Liver (tissue), 3 donors: ENCODE results near the gene MTMR2.

Experiments
- CTCF ChIP-seq: fragments of 150-350 bp; IDR thresholded peaks from 2 replicates; pipeline ENCODE4 v1.5.1; 2017; ENCODE audit warnings: improper control_type of control experiment, low read depth, low read length; ENCODE audit not compliant: missing input control
- GABPA ChIP-seq, 2 donors: IDR thresholded peaks in 1 of 2; conservative IDR thresholded peaks in 1 of 2; 2 replicates each; pipeline ENCODE4 v1.6.1; 2016; ENCODE audit warnings: antibody characterized with exemption in 2 of 2, mild to moderate bottlenecking in 1 of 2, moderate library complexity in 1 of 2
- RAD21 ChIP-seq, 2 donors: IDR thresholded peaks; 2 replicates each; pipeline ENCODE4 v1.6.1; 2016; ENCODE audit warnings: antibody characterized with exemption in 2 of 2, mild to moderate bottlenecking in 2 of 2
- TAF1 ChIP-seq: conservative IDR thresholded peaks from 2 replicates; pipeline ENCODE4 v1.6.1; 2016; ENCODE audit warnings: antibody characterized with exemption, mild to moderate bottlenecking
- donor health status: healthy.
- donor health status: healthy.

GRCh38 chr11:95803973-95804372 is 119.9 kb downstream of the MTMR2 start:
- TF ChIP-seq RAD21 (IDR thresholded peaks at IDR 0.05) (no peak), GABPA (IDR thresholded peaks at IDR 0.05 in 1 of 2, conservative IDR thresholded peaks at IDR 0.05 in 1 of 2) (no peak), CTCF (no peak), TAF1 (no peak)
